Measurements from ENCODE around the gene ZNF682.
"Not testable (repeated sequence)": the region's sequence is repeated elsewhere in the genome, so short reads cannot be mapped to it uniquely, and the experiment has no call there.

Gene ZNF682

GRCh38 chr19:20070691-20071090 lies 31.4 kb upstream of the ZNF682 start:
- Histone ChIP-seq H3K27ac (ENCODE audit: low read length, poor library complexity, severe bottlenecking) (no peak overlapping the region), H3K9me3 (ENCODE audit: control insufficient read depth, low read length) (peaks cover 46% of the 10 kb centered on the region), H3K9ac (ENCODE audit: low read length) (no peak overlapping the region), H3K4me1 (ENCODE audit: control insufficient read depth, insufficient read depth, low read depth, low read length) (no peaks in the 10 kb centered on the region), H2BK15ac (ENCODE audit: low read depth, poor library complexity, severe bottlenecking) (no peak overlapping the region), H3K23ac (ENCODE audit: low read length in 2 of 2) (no peak overlapping the region), H3K27me3 (ENCODE audit: control insufficient read depth in 1 of 2, insufficient read depth in 1 of 2, low read length in 2 of 2) (no peaks in the 10 kb centered on the region), H3K18ac (ENCODE audit: low read depth in 1 of 2, low read length in 2 of 2) (no peak overlapping the region), H4K8ac (ENCODE audit: low read length) (no peak overlapping the region), H2BK120ac (ENCODE audit: low read depth, low read length) (no peak overlapping the region), H2BK5ac (ENCODE audit: low read depth, low read length, poor library complexity, severe bottlenecking) (no peak overlapping the region), H2AK5ac (ENCODE audit: low read length, severe bottlenecking) (no peak overlapping the region), H3K4me2 (ENCODE audit: low read length, poor library complexity, severe bottlenecking) (no peak overlapping the region), H4K91ac (ENCODE audit: low read length) (no peak overlapping the region), H3K4ac (ENCODE audit: low read depth in 1 of 2, low read length in 2 of 2) (no peak overlapping the region), H3K4me3 (ENCODE audit: insufficient read depth in 1 of 2, low read depth in 1 of 2, low read length in 2 of 2) (no peak overlapping the region), H2AFZ (ENCODE audit: low read depth, low read length) (no peak overlapping the region), H3K14ac (ENCODE audit: low read length in 2 of 2) (no peak overlapping the region), H3K36me3 (ENCODE audit: control insufficient read depth in 1 of 2, insufficient read depth in 2 of 2, low read depth in 1 of 2, low read length in 2 of 2) (no peaks in the 10 kb centered on the region), H3K79me1 (replicated peaks; ENCODE audit: low read length, poor library complexity, severe bottlenecking) (no peaks in the 10 kb centered on the region), H2BK12ac (ENCODE audit: low read length in 2 of 2) (no peak overlapping the region)
- 56% methylated on average over 2 of the region's 2 CpGs for WGBS
- no peak for DNase-seq

GRCh38 chr19:20068559-20068958 lies 29.3 kb upstream of the ZNF682 start:
- not testable (repeated sequence) for H3K4ac ChIP-seq (ENCODE audit: low read depth in 1 of 2, low read length in 2 of 2); H4K91ac ChIP-seq (ENCODE audit: low read length); H3K18ac ChIP-seq (ENCODE audit: low read depth in 1 of 2, low read length in 2 of 2); H3K4me3 ChIP-seq (ENCODE audit: insufficient read depth in 1 of 2, low read depth in 1 of 2, low read length in 2 of 2); H2AK5ac ChIP-seq (ENCODE audit: low read length, severe bottlenecking); H3K4me2 ChIP-seq (ENCODE audit: low read length, poor library complexity, severe bottlenecking); H3K27ac ChIP-seq (ENCODE audit: low read length, poor library complexity, severe bottlenecking); H3K14ac ChIP-seq (ENCODE audit: low read length in 2 of 2); H2BK5ac ChIP-seq (ENCODE audit: low read depth, low read length, poor library complexity, severe bottlenecking); H3K79me1 ChIP-seq (replicated peaks; ENCODE audit: low read length, poor library complexity, severe bottlenecking); H3K36me3 ChIP-seq (ENCODE audit: control insufficient read depth in 1 of 2, insufficient read depth in 2 of 2, low read depth in 1 of 2, low read length in 2 of 2); H3K27me3 ChIP-seq (ENCODE audit: control insufficient read depth in 1 of 2, insufficient read depth in 1 of 2, low read length in 2 of 2); H2AFZ ChIP-seq (ENCODE audit: low read depth, low read length); H4K8ac ChIP-seq (ENCODE audit: low read length); DNase-seq; H2BK15ac ChIP-seq (ENCODE audit: low read depth, poor library complexity, severe bottlenecking); H2BK12ac ChIP-seq (ENCODE audit: low read length in 2 of 2); H3K9ac ChIP-seq (ENCODE audit: low read length); H3K4me1 ChIP-seq (ENCODE audit: control insufficient read depth, insufficient read depth, low read depth, low read length); H2BK120ac ChIP-seq (ENCODE audit: low read depth, low read length); H3K23ac ChIP-seq (ENCODE audit: low read length in 2 of 2)
- 21% methylated on average over 7 of the region's 7 CpGs for WGBS
- H3K9me3 ChIP-seq (ENCODE audit: control insufficient read depth, low read length): peaks cover 40% of the 10 kb centered on the region

- Histone ChIP-seq H4K8ac (ENCODE audit: low read length) (no peak overlapping the region), H3K9ac (ENCODE audit: low read length) (no peak overlapping the region), H3K4me1 (ENCODE audit: control insufficient read depth, insufficient read depth, low read depth, low read length) (no peaks in the 10 kb centered on the region), H2BK12ac (ENCODE audit: low read length in 2 of 2) (no peak overlapping the region), H4K91ac (ENCODE audit: low read length) (no peak overlapping the region), H2BK120ac (ENCODE audit: low read depth, low read length) (no peak overlapping the region), H2AK5ac (ENCODE audit: low read length, severe bottlenecking) (no peak overlapping the region), H2AFZ (ENCODE audit: low read depth, low read length) (no peak overlapping the region), H3K4me3 (ENCODE audit: insufficient read depth in 1 of 2, low read depth in 1 of 2, low read length in 2 of 2) (no peak overlapping the region), H3K4me2 (ENCODE audit: low read length, poor library complexity, severe bottlenecking) (no peak overlapping the region), H2BK15ac (ENCODE audit: low read depth, poor library complexity, severe bottlenecking) (no peak overlapping the region), H3K36me3 (ENCODE audit: control insufficient read depth in 1 of 2, insufficient read depth in 2 of 2, low read depth in 1 of 2, low read length in 2 of 2) (no peaks in the 10 kb centered on the region), H3K27me3 (ENCODE audit: control insufficient read depth in 1 of 2, insufficient read depth in 1 of 2, low read length in 2 of 2) (no peaks in the 10 kb centered on the region), H3K4ac (ENCODE audit: low read depth in 1 of 2, low read length in 2 of 2) (no peak overlapping the region), H3K79me1 (replicated peaks; ENCODE audit: low read length, poor library complexity, severe bottlenecking) (no peaks in the 10 kb centered on the region), H3K9me3 (ENCODE audit: control insufficient read depth, low read length) (peaks cover 35% of the 10 kb centered on the region), H3K18ac (ENCODE audit: low read depth in 1 of 2, low read length in 2 of 2) (no peak overlapping the region), H3K14ac (ENCODE audit: low read length in 2 of 2) (no peak overlapping the region), H3K23ac (ENCODE audit: low read length in 2 of 2) (no peak overlapping the region), H2BK5ac (ENCODE audit: low read depth, low read length, poor library complexity, severe bottlenecking) (no peak overlapping the region), H3K27ac (ENCODE audit: low read length, poor library complexity, severe bottlenecking) (no peak overlapping the region)
- WGBS: 3% methylated on average over 9 of the region's 9 CpGs
- DNase-seq: no peak
Observed at GRCh38 chr19:20067943-20068342, 28.6 kb upstream of the ZNF682 start.

GRCh38 chr19:20066861-20067260 lies 27.6 kb upstream of the ZNF682 start:
- H3K79me1 ChIP-seq (replicated peaks; ENCODE audit: low read length, poor library complexity, severe bottlenecking): no peaks in the 10 kb centered on the region
- H2BK5ac ChIP-seq (ENCODE audit: low read depth, low read length, poor library complexity, severe bottlenecking): no peak overlapping the region
- H3K36me3 ChIP-seq (ENCODE audit: control insufficient read depth in 1 of 2, insufficient read depth in 2 of 2, low read depth in 1 of 2, low read length in 2 of 2): no peaks in the 10 kb centered on the region
- H3K9me3 ChIP-seq (ENCODE audit: control insufficient read depth, low read length): peaks cover 40% of the 10 kb centered on the region
- H4K91ac ChIP-seq (ENCODE audit: low read length): no peak overlapping the region
- H3K4ac ChIP-seq (ENCODE audit: low read depth in 1 of 2, low read length in 2 of 2): no peak overlapping the region
- H3K18ac ChIP-seq (ENCODE audit: low read depth in 1 of 2, low read length in 2 of 2): no peak overlapping the region
- H2AFZ ChIP-seq (ENCODE audit: low read depth, low read length): no peak overlapping the region
- no peak overlapping the region for H3K23ac ChIP-seq (ENCODE audit: low read length in 2 of 2)
- H3K14ac ChIP-seq (ENCODE audit: low read length in 2 of 2): no peak overlapping the region
- 47% methylated on average over 3 of the region's 3 CpGs for WGBS
- H3K27me3 ChIP-seq (ENCODE audit: control insufficient read depth in 1 of 2, insufficient read depth in 1 of 2, low read length in 2 of 2): no peaks in the 10 kb centered on the region
- H3K4me2 ChIP-seq (ENCODE audit: low read length, poor library complexity, severe bottlenecking): no peak overlapping the region
- no peak overlapping the region for H2BK120ac ChIP-seq (ENCODE audit: low read depth, low read length)
- H2BK12ac ChIP-seq (ENCODE audit: low read length in 2 of 2): no peak overlapping the region
- H3K4me3 ChIP-seq (ENCODE audit: insufficient read depth in 1 of 2, low read depth in 1 of 2, low read length in 2 of 2): no peak overlapping the region
- no peak for DNase-seq
- H3K4me1 ChIP-seq (ENCODE audit: control insufficient read depth, insufficient read depth, low read depth, low read length): no peaks in the 10 kb centered on the region
- no peak overlapping the region for H4K8ac ChIP-seq (ENCODE audit: low read length)
- H2BK15ac ChIP-seq (ENCODE audit: low read depth, poor library complexity, severe bottlenecking): no peak overlapping the region
- no peak overlapping the region for H3K9ac ChIP-seq (ENCODE audit: low read length)
- no peak overlapping the region for H2AK5ac ChIP-seq (ENCODE audit: low read length, severe bottlenecking)
- H3K27ac ChIP-seq (ENCODE audit: low read length, poor library complexity, severe bottlenecking): no peak overlapping the region

Data from mesenchymal stem cell (in vitro differentiated cells and primary cell).